D721Med (cell line): Measurements from ENCODE around the gene NEK11.
"Not testable (repeated sequence)": the region's sequence is repeated elsewhere in the genome, so short reads cannot be mapped to it uniquely, and the experiment has no call there.

Experiments used
- DNase-seq: peaks from one replicate; pipeline ENCODE4 v3.0.0; 2011; ENCODE audit warnings: low spot score; ENCODE audit not compliant: insufficient read length
- FAIRE-seq: peaks from 2 replicates; lab custom pipeline; 2011; peaks lifted over from hg19 to GRCh38; lab: Jason Lieb, UNC
- TF ChIP-seq, protein P1 (sequence below): IDR thresholded peaks from 2 replicates; pipeline ENCODE4 v1.5.1; 2012; ENCODE audit warnings: mild to moderate bottlenecking, control low read depth; ENCODE audit not compliant: insufficient read depth; ENCODE audit errors: missing control alignments

Gene NEK11

DNA sequence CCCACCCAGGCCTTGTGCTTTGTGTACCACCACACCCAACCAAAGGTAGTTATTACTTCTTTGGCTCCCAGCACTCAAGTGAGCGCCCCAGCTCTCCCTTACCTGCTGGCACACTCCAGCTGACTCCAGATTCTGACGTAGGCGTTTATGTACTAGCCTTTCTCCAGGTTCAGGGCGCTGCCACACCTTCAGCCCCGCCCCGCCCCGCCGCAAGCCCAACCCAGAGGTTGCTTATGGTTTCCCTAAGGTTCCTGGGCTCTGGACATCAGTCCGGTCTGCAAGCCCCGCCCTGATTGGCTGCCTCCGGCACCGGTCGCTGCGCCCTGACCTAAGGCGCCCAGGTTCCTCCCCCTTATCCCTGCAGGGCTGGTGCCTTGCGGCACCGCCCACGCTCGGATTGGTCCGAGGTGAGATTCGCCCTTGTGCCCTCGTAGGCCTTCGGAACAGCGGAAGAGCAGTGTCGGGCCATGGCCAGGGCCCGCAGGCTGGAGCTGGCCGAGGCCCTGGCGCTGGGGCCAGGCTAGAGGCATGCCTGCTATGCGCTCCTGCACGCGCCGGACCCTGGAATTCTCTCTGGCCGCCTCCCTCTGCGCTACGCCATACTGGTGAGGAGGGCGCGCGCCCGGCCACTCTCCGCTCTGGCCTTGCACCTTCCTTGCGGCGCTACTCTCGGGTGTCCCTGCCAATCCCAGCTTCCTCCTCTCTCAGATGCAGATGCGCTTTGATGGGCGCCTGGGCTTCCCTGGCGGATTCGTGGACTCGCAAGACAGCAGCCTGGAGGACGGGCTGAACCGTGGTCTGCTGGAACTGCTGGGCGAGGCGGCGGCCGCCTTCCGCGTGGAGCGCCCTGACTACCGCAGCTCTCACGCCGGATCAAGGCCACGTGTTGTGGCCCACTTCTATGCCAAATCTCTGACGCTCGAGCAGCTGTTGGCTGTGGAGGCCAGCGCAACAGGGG, 335.1 kb downstream of the NEK11 start:
- FAIRE-seq (no peak), DNase-seq (no peak)
- TF ChIP-seq, protein P1, sequence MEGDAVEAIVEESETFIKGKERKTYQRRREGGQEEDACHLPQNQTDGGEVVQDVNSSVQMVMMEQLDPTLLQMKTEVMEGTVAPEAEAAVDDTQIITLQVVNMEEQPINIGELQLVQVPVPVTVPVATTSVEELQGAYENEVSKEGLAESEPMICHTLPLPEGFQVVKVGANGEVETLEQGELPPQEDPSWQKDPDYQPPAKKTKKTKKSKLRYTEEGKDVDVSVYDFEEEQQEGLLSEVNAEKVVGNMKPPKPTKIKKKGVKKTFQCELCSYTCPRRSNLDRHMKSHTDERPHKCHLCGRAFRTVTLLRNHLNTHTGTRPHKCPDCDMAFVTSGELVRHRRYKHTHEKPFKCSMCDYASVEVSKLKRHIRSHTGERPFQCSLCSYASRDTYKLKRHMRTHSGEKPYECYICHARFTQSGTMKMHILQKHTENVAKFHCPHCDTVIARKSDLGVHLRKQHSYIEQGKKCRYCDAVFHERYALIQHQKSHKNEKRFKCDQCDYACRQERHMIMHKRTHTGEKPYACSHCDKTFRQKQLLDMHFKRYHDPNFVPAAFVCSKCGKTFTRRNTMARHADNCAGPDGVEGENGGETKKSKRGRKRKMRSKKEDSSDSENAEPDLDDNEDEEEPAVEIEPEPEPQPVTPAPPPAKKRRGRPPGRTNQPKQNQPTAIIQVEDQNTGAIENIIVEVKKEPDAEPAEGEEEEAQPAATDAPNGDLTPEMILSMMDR, result no peak

GRCh38 chr3:131363275-131363674, 336.6 kb downstream of the NEK11 start:
- FAIRE-seq (no peak), DNase-seq (no peak)
- TF ChIP-seq, protein P1, result no peak

DNA sequence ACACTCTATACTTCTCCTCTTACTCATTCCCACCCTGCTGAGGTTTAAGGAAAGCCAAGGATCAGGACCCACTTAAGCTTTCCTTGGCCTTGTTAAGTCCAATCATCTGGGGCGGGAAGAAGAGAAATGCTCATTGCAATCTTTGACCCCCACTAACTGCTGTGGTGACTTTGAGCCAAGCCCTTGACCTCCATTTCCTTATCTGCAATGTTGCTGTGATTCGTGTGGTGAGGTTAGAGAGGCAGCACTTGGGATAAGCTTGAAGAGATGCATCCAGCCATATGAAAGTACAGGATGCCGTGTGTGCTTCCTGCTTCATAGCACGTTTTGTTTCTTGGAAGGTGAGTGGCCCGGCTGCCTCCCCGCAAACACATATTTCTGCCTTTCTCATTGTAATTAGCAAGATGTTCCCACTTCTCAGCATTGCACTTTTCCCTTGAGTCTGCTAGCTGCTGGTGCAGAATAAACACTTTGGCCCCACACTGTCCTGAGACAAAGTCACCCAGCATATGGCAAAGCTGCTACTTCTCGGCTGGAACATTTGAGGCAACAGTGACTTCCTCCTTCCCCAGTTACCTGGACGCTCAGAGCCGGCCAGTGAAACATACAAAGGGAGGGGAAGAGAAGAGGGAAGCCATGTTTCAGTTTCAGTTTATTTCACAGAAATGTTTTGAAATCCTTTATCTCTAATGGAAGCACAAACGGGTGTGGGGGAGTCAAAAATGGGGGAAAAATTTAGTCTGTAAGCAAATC, 344.4 kb downstream of the NEK11 start:
- DNase-seq, result no peak

DNA sequence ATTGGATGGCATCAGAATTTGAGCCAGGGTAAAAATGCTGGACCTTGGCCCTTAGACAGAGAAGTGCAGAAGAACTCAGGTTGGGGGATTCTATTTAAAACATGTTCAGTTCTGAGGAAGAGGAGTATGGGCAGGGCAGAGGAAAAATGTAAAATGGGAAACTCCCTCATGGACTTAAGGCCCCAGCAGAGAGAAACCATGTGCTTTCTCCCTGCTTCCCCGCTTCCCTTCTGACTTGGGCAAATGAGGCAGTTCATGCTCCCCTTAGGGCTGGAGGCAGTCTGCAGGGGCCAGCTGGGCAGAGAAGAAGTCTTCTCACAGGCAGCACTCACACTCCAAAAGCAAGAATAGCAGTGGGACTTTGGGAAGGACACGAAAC, 345.0 kb downstream of the NEK11 start:
- TF ChIP-seq, protein P1, result no peak
- DNase-seq, result no peak
- FAIRE-seq, result no peak

More for the DNA sequence above, 344.4 kb downstream of the NEK11 start:
- TF ChIP-seq, protein P1, result no peak
- no peak for FAIRE-seq

DNA sequence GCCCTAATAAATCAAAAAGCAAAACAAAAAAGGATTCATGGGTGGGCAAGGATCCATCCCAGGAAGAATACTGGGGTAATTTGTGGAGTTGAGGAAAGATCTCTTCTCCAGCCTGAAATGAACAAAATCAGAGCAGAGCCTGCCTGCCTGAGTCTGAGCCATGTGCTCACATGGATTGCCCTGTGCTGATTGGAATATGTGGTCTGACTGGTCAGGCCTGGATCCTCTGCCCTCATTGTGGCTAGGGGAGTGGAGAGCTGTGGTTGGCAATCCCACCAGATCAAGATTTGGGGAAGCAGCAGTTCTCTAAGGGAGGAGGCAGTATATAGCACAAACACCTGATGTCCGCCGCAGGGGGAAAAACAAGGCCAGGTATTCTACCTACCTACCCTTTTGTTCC, 348.1 kb downstream of the NEK11 start:
- no peak for DNase-seq
- FAIRE-seq, result no peak
- TF ChIP-seq, protein P1, result no peak

DNA sequence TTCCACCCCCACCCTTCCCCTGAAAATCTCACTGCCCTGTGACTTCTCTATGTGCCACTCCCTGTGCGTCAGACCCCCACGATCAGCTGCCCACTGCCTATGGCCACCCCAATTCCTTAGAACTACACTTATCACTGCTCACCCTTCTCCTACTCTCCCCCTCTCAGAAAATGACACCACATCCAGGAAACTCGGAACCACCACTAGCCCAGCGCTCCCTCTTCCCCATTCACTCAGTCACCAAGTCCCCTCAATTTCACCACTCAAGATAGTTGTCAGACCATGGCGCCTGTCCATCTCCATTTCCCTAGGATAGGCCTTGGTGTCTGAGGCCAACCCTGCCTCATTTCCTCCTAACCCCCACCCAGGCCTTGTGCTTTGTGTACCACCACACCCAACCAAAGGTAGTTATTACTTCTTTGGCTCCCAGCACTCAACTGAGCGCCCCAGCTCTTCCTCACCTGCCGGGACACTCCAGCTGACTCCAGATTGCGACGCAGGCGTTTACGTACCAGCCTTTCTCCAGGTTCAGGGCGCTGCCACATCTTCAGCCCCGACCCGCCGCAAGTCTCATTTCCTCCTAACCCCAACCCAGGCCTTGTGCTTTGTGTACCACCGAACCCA, 354.3 kb downstream of the NEK11 start:
- DNase-seq, FAIRE-seq: not testable (repeated sequence)
